Skeletal muscle tissue (tissue), 4 donors: ENCODE results near the gene MAPKAP1. TPM values are rescaled to one million over a fixed set of nuclear protein-coding genes. Genes with fewer than 3 reads are reported as not detected.

Experiments
- H3K27ac ChIP-seq: one replicate; pipeline ENCODE4 v1.7.0; 2013; ENCODE audit warnings: mild to moderate bottlenecking, low read depth, low read length, inconsistent platforms
- H3K27me3 ChIP-seq, 3 donors: one replicate each; pipeline ENCODE4 v1.7.0; 2013; ENCODE audit warnings: low read length in 3 of 3; ENCODE audit not compliant: control insufficient read depth in 3 of 3, insufficient read depth in 3 of 3
- H3K36me3 ChIP-seq, 3 donors: one replicate each; pipeline ENCODE4 v1.7.0; 2013; ENCODE audit warnings: low read length in 3 of 3; ENCODE audit not compliant: control insufficient read depth in 3 of 3, insufficient read depth in 3 of 3
- H3K4me1 ChIP-seq, 3 donors: one replicate each; pipeline ENCODE4 v1.7.0; 2013; ENCODE audit warnings: low read length in 3 of 3, mild to moderate bottlenecking in 3 of 3; ENCODE audit not compliant: control insufficient read depth in 3 of 3, insufficient read depth in 3 of 3
- H3K4me3 ChIP-seq, 3 donors: one replicate each; pipeline ENCODE4 v1.7.0; 2013; ENCODE audit warnings: low read length in 3 of 3
- H3K9ac ChIP-seq, 3 donors: one replicate each; pipeline ENCODE4 v1.7.0; 2013; ENCODE audit warnings: low read length in 3 of 3, mild to moderate bottlenecking in 3 of 3, moderate library complexity in 2 of 3, low read depth in 1 of 3
- H3K9me3 ChIP-seq, 3 donors: one replicate each; pipeline ENCODE4 v1.7.0; 2013; ENCODE audit warnings: low read length in 3 of 3; ENCODE audit not compliant: control insufficient read depth in 3 of 3
- total RNA-seq: library from RNA; depleted of rRNA; stranded (reverse); fragments of >200 nt; gene quantifications from one replicate; pipeline ENCODE4 v1.2.3, GENCODE V29; 2014
- donor health status: Osteomylitis.

MAPKAP1 gene
- total RNA-seq, 1 donor from 2014 or later: 44.9 TPM

DNA sequence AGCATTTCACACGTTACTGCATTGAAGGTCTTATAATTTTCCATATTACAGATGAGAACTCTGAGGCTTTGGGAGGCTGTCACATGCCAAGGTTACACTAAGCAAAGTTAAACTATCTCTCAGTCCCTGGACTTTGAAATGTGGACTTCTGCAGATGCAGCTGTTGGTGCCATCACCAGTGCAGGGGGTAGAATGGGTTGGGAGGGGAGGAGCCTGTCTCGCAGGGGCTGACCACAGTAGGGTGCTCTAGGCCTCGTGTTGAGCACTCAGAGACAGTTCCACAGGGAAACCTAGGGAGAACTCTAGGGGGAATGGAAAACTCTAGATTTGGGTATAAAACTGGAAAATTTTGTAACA lies 220.9 kb downstream of the MAPKAP1 start:
- H3K36me3 ChIP-seq: peaks cover 6 to 7% (median 6%) of the 10 kb centered on the region in 3 donors
- H3K4me1 ChIP-seq: peaks cover 6 to 10% (median 7%) of the 10 kb centered on the region in 3 donors
- H3K9me3 ChIP-seq: no peaks in the 10 kb centered on the region
- H3K27me3 ChIP-seq: no peaks in the 10 kb centered on the region
- H3K9ac ChIP-seq: no peak overlapping the region
- H3K4me3 ChIP-seq: no peak overlapping the region
- H3K27ac ChIP-seq: no peak overlapping the region

DNA sequence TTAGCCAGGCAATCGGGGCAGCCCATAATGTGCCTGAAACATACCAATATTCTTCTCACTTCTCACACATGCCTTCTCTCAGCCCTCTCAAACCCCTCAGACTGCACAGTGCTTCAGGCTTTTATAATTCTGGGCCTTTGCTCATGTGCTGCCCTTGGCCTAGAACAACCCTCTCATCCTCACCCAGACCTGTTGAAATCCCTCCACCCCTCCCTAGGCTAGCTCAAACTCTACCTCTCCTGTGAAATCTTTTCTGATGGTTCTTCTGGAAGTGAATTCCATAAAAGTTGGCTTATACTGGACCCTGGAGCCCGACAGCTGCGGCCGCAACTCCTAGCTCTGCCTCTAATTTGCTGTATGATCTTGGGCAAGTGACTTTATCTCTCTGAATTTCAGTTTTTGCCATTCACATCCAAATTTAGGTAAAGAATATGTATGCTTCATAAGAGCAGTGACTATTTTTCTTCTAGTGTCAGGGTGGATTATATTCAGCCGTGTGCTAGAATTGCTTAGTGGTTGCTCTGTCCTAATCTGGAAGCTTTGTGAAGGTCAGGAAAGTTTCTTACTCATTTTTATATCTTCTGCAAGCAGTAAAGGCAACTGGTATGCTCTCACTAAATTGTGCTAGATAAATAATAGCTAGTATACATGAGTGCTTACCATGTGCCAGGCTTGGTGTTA lies 221.4 kb downstream of the MAPKAP1 start:
- Histone ChIP-seq H3K4me1 (peaks cover 6 to 10% (median 7%) of the 10 kb centered on the region in 3 donors), H3K36me3 (peaks cover 6 to 7% (median 6%) of the 10 kb centered on the region in 3 donors), H3K9me3 (no peaks in the 10 kb centered on the region), H3K4me3 (no peak overlapping the region), H3K27ac (peak overlapping the region; percentile 5), H3K27me3 (no peaks in the 10 kb centered on the region), H3K9ac (no peak overlapping the region)

DNA sequence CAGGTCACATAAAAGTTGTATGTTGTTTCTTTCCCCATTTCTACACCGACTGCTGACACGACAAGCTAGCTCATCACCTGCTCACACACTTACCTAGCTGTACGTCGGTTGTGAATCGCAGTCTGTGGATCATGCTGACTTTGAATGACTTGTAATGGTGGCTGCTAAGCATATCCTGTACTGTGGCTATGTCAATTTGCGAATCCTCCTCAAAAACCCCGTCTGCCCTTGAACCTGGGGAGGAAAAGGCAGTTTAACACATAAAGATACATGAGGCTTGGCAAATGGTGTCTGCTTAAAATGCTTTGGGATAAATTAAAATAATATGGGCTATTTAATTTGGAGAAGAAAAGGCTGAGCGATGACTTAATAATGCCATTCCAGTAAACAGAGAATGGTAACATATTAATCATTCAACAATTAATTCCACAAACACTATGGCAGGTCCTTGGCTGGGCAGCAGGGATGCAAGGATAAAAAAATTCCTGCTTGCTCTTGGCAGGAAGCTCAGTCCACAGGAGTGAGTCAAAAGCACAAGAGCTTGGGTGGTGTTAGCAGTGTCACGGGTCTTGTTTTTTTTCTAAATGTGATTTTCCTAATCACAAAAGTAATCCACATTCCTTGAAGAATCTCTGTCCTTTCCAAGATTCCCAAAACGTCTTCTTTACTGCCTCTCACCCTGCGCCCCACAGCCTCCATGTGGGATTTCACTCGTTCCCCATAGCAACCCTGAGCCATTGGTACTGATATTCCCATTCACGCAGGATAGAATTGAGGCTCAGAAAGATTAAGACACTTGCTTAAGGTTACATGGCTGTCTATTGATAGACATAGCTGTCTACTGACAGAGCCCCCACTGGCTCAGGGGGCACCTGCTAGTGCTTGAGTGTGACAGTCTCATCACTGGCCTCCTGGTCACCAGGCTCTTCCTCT lies 222.4 kb downstream of the MAPKAP1 start:
- Histone ChIP-seq H3K4me3 (no peak overlapping the region), H3K9me3 (no peaks in the 10 kb centered on the region), H3K27me3 (no peaks in the 10 kb centered on the region), H3K36me3 (peaks cover 10 to 13% (median 10%) of the 10 kb centered on the region in 3 donors), H3K9ac (no peak overlapping the region), H3K4me1 (peaks cover 6 to 10% (median 7%) of the 10 kb centered on the region in 3 donors), H3K27ac (peak overlapping the region; percentile 5)

DNA sequence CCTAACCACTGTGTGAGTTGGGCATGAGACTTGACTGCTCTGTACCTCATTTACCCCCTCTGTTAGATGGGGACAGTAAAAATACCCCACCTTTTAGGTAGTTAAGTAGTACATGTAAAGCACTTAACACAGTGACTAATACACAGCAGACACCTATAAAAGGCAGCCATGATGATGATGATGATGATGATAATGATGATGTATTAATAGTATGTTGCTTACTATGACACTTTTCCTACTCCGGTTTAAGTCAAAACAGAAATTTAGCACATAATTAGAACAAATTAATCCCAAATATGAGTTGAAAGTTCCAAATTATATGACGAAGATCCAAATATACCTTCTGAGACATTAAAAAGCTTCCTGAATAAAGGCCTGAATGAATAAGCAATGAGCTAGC lies 223.3 kb downstream of the MAPKAP1 start:
- no peak overlapping the region for H3K9ac ChIP-seq
- no peak overlapping the region for H3K4me3 ChIP-seq
- H3K27ac ChIP-seq: no peak overlapping the region
- H3K9me3 ChIP-seq: no peaks in the 10 kb centered on the region
- H3K4me1 ChIP-seq: peaks cover 6 to 10% (median 7%) of the 10 kb centered on the region in 3 donors
- H3K27me3 ChIP-seq: no peaks in the 10 kb centered on the region
- H3K36me3 ChIP-seq: peaks cover 10 to 13% (median 10%) of the 10 kb centered on the region in 3 donors

DNA sequence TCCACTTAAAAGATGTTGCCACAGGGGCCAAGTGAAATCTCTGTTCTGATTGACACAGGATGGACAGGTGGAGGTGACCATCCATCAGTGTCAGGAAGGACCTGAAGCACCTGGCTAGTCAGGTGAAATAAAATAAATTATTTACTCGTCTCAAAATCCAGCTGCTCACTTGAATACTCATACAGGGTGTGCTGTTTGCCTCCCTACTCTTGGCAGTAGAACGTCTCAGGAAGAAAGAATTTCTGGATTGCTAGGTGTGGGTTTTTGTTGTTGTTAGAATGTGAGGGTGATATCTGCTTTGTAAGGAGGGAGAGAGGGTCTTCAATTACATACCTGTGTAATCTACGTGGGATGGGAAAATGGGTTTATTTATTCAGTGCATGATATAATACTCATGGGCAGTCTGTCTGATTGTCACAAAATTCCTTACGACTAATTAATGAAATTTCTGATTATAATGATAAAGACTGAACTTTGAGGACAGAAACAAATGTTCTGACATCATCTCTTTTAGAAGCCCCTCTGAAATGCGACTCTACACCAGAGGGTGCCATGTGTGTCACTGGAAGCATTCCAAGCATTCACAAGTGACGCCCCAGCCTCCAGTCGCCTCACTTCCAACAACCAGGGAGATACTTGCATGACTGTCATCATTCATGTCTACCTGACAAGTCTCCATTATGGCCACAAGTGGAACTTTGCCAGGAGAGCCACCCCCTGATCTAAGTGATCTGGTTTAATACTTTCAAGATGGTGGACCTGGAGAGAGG lies 227.0 kb downstream of the MAPKAP1 start:
- H3K9me3 ChIP-seq: no peaks in the 10 kb centered on the region
- no peaks in the 10 kb centered on the region for H3K4me1 ChIP-seq
- no peak overlapping the region for H3K9ac ChIP-seq
- H3K27ac ChIP-seq: no peak overlapping the region
- peaks cover 10 to 15% (median 13%) of the 10 kb centered on the region in 3 donors for H3K36me3 ChIP-seq
- no peaks in the 10 kb centered on the region for H3K27me3 ChIP-seq
- no peak overlapping the region for H3K4me3 ChIP-seq

DNA sequence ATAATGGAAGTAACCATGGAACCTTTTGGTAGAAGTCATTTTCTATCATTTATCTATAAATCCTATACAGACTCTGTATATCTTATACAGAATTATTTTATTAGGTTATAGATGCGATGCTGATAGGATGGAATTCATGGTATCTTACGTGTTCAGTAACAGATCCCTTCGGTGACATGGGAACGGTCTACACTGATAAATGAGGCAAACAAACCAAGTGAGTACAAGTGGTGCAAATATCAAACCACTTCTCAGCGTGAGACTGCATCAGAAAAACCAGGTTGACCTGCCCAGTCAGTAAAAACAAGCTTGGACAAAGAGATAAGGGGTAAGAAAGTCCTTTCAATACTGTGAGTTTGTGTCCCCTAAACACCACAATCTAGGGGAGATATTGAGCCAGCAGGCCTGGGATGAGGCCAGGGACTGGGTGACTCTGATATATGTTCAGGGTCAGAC lies 229.9 kb downstream of the MAPKAP1 start:
- Histone ChIP-seq H3K9me3 (no peaks in the 10 kb centered on the region), H3K27me3 (no peaks in the 10 kb centered on the region), H3K36me3 (peaks cover 6 to 8% (median 8%) of the 10 kb centered on the region in 3 donors), H3K27ac (no peak overlapping the region), H3K4me1 (peaks cover 0 to 8% (median 6%) of the 10 kb centered on the region in 3 donors), H3K4me3 (no peak overlapping the region), H3K9ac (no peak overlapping the region)

DNA sequence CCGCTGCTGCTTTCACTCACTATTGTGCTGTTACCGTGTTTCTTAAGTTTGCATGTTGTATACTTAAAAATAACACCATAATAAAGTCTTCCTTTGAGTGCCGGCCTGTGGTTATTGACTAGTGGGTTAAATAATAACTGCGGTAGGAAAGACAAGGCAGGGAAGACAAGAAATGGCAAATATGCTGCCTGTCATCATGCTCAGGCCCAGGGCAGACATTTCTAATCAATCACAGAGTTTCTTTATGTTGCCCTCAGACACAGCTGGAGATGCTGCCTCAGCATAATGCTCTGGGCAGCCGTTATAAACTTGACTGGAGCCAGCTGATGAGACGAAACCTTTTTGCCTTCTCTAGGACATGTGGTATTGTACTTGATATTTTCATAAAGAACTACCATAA lies 230.4 kb downstream of the MAPKAP1 start:
- H3K27ac ChIP-seq: no peak overlapping the region
- no peak overlapping the region for H3K9ac ChIP-seq
- peaks cover 6 to 8% (median 8%) of the 10 kb centered on the region in 3 donors for H3K36me3 ChIP-seq
- H3K4me1 ChIP-seq: peaks cover 0 to 8% (median 6%) of the 10 kb centered on the region in 3 donors
- no peaks in the 10 kb centered on the region for H3K9me3 ChIP-seq
- no peaks in the 10 kb centered on the region for H3K27me3 ChIP-seq
- H3K4me3 ChIP-seq: no peak overlapping the region

DNA sequence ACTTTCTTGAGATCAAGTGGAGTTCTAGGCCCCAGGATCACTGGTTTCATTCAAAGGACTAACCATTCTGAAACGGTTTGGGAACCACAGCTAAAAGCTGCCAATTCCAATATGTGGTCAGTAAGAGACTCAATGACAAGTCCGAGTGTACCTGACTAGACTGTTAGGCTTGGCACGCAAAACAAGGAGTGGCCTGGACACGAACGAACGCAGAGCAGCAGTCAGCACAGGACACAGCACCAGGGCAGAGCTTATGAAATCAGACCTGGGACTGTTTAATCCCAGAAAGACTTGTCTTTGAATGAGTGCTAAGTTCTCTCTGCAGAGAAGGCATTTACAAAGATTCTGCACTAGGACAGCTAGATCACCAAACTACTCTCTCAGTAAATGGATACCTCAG lies 231.6 kb downstream of the MAPKAP1 start:
- Histone ChIP-seq H3K27me3 (no peaks in the 10 kb centered on the region), H3K9me3 (no peaks in the 10 kb centered on the region), H3K9ac (no peak overlapping the region), H3K27ac (no peak overlapping the region), H3K4me1 (peaks cover 0 to 8% (median 6%) of the 10 kb centered on the region in 3 donors), H3K36me3 (peaks cover 2 to 8% (median 8%) of the 10 kb centered on the region in 3 donors), H3K4me3 (no peak overlapping the region)

DNA sequence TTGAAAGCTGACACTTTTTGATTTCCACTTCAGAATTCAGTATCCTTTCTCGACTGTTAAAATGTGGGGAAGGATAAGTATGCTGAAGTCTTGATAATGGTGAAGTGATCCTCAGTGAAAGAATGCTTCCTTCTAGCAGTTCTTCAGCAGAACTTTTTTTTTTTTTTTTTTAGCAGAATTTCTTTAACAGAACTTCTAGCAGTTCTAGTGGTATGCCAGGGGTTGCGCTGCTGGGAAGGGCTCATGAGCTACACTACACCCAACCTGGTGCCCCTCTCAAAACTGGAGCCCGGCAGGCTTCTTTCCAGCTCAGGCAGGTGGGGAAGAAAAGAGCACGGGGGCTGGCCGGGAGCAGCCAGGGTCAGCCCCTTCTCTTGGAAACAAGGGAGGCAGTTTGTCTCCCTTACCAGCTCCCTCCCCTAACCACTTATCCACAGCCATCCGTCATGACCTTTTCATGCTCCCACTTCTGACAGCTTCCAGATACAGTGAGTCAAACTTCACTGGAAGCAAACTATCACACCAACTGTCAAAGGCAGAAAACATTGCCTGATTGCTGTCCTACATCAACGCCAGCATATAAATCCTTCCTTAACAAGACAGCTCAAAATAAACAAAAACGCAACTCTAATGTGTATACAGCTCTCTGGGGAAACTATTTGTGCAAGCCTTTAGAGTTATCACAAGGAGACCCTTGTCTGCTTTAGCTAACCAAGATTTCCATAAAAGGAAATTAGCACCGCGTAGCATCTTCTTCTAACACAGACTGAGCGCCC lies 233.9 kb downstream of the MAPKAP1 start:
- no peak overlapping the region for H3K27ac ChIP-seq
- H3K4me3 ChIP-seq: no peak overlapping the region
- H3K9me3 ChIP-seq: no peaks in the 10 kb centered on the region
- H3K9ac ChIP-seq: no peak overlapping the region
- no peaks in the 10 kb centered on the region for H3K27me3 ChIP-seq
- H3K36me3 ChIP-seq: peaks cover 0 to 3% (median 2%) of the 10 kb centered on the region in 3 donors
- peaks cover 0 to 8% (median 6%) of the 10 kb centered on the region in 3 donors for H3K4me1 ChIP-seq
